Uterus (tissue), 4 donors: Measurements from ENCODE around the gene IVNS1ABP. TPM values are rescaled to one million over a fixed set of nuclear protein-coding genes. Genes with fewer than 3 reads are reported as not detected.

Experiments
- DNase-seq, 2 donors: peaks; one replicate each; pipeline ENCODE4 v3.0.0-alpha.2; 2019 to 2020
- H3K27ac ChIP-seq, 2 donors: fragments of 200-600 bp; sonication (generic); 1 replicate in 1 of 2; 2 replicates in 1 of 2; pipeline ENCODE4 v1.5.1; 2016 to 2018
- H3K27me3 ChIP-seq, 2 donors: fragments of 200-600 bp; sonication (generic); one replicate each; pipeline ENCODE4 v1.5.1; 2018 to 2019; ENCODE audit warnings: control low read depth in 1 of 2
- H3K36me3 ChIP-seq, 2 donors: fragments of 200-600 bp; sonication (generic); one replicate each; pipeline ENCODE4 v1.5.1; 2019; ENCODE audit warnings: control low read depth in 1 of 2
- H3K4me1 ChIP-seq, 2 donors: fragments of 200-600 bp; sonication (generic); one replicate each; pipeline ENCODE4 v1.5.1; 2018 to 2019; ENCODE audit warnings: control low read depth in 1 of 2
- H3K4me3 ChIP-seq, 2 donors: fragments of 200-600 bp; sonication (generic); 1 replicate in 1 of 2; 2 replicates in 1 of 2; pipeline ENCODE4 v1.5.1; 2018 to 2019; ENCODE audit warnings: mild to moderate bottlenecking in 1 of 2
- H3K9me3 ChIP-seq, 2 donors: fragments of 200-600 bp; sonication (generic); one replicate each; pipeline ENCODE4 v1.5.1; 2019; ENCODE audit warnings: control low read depth in 1 of 2
- CTCF ChIP-seq, 4 experiments: fragments of 200-600 bp in 2 of 4; fragments of 450-650 bp in 2 of 4; sonication (generic) in 2 of 4; IDR thresholded peaks; one replicate each; pipeline ENCODE4 v1.5.1; 2016 to 2019; ENCODE audit warnings: antibody characterized with exemption in 4 of 4, mild to moderate bottlenecking in 2 of 4, moderate library complexity in 1 of 4
- POLR2A ChIP-seq, 2 donors: fragments of 450-650 bp; IDR thresholded peaks; one replicate each; pipeline ENCODE4 v1.6.1; 2016; ENCODE audit warnings: antibody characterized with exemption in 2 of 2, mild to moderate bottlenecking in 1 of 2, moderate library complexity in 1 of 2
- intact Hi-C: fragments of 100-400 bp; cut with DNase I; formaldehyde crosslinking; loops from one replicate; pipeline ENCODE4 v1.15.1; 2023; ENCODE audit warnings: low total_unique reads
- total RNA-seq, 4 donors: library from RNA; depleted of rRNA in 3 of 4; stranded (reverse); fragments of >200 nt in 3 of 4; gene quantifications; one replicate each; pipeline versions ENCODE4 v1.1.0 to v1.2.4, GENCODE V29; 2014 to 2023
- donor health status: DM: yes; HTN: yes; CAD: no.

The IVNS1ABP gene
- total RNA-seq, 4 donors from 2014 or later: 28.8 to 113 (median 39.4) TPM

GRCh38 chr1:185280589-185280988 lies 36.5 kb downstream of the IVNS1ABP start:
- Histone ChIP-seq H3K9me3 (no peaks in the 10 kb centered on the region), H3K27me3 (no peaks in the 10 kb centered on the region), H3K4me1 (no peaks in the 10 kb centered on the region), H3K27ac (no peak overlapping the region), H3K36me3 (no peaks in the 10 kb centered on the region), H3K4me3 (no peak overlapping the region)
- TF ChIP-seq POLR2A (IDR thresholded peaks at IDR 0.05): no peak
- TF ChIP-seq CTCF (IDR thresholded peaks at IDR 0.05): no peak
- DNase-seq: no peak
- intact Hi-C loops: no loop called here

GRCh38 chr1:185279571-185279970 lies 37.5 kb downstream of the IVNS1ABP start:
- Histone ChIP-seq H3K27ac (no peak overlapping the region), H3K4me3 (no peak overlapping the region), H3K36me3 (no peaks in the 10 kb centered on the region), H3K4me1 (no peaks in the 10 kb centered on the region), H3K27me3 (no peaks in the 10 kb centered on the region), H3K9me3 (no peaks in the 10 kb centered on the region)
- TF ChIP-seq CTCF (IDR thresholded peaks at IDR 0.05) (no peak), POLR2A (IDR thresholded peaks at IDR 0.05) (no peak)
- no peak for DNase-seq
- intact Hi-C loops: no loop called here

GRCh38 chr1:185271921-185272320 lies 45.1 kb downstream of the IVNS1ABP start:
- no peaks in the 10 kb centered on the region for H3K36me3 ChIP-seq
- no peak for DNase-seq
- H3K27me3 ChIP-seq: no peaks in the 10 kb centered on the region
- no peaks in the 10 kb centered on the region for H3K9me3 ChIP-seq
- TF ChIP-seq POLR2A (IDR thresholded peaks at IDR 0.05) (no peak), CTCF (IDR thresholded peaks at IDR 0.05) (no peak)
- intact Hi-C loops: no loop called here
- no peaks in the 10 kb centered on the region for H3K4me1 ChIP-seq
- no peak overlapping the region for H3K4me3 ChIP-seq
- H3K27ac ChIP-seq: no peak overlapping the region

- intact Hi-C loops: no loop called here
- no peak for DNase-seq
- H3K4me1 ChIP-seq: no peaks in the 10 kb centered on the region
- H3K27me3 ChIP-seq: no peaks in the 10 kb centered on the region
- H3K9me3 ChIP-seq: no peaks in the 10 kb centered on the region
- H3K4me3 ChIP-seq: no peak overlapping the region
- TF ChIP-seq CTCF (IDR thresholded peaks at IDR 0.05) (no peak), POLR2A (IDR thresholded peaks at IDR 0.05) (no peak)
- H3K27ac ChIP-seq: no peak overlapping the region
- no peaks in the 10 kb centered on the region for H3K36me3 ChIP-seq
Measured at GRCh38 chr1:185268352-185268751, 48.7 kb downstream of the IVNS1ABP start.

- Histone ChIP-seq H3K36me3 (no peaks in the 10 kb centered on the region), H3K4me1 (no peaks in the 10 kb centered on the region), H3K4me3 (no peak overlapping the region), H3K27ac (no peak overlapping the region), H3K27me3 (no peaks in the 10 kb centered on the region), H3K9me3 (no peaks in the 10 kb centered on the region)
- DNase-seq: no peak
- no peak for TF ChIP-seq CTCF (IDR thresholded peaks at IDR 0.05)
- no peak for TF ChIP-seq POLR2A (IDR thresholded peaks at IDR 0.05)
- intact Hi-C loops: no loop called here
Measured at GRCh38 chr1:185267701-185268100, 49.3 kb downstream of the IVNS1ABP start.
